SU-DHL-6 (cell line): ENCODE results near the gene MRPS27.

Source experiments
- H2AFZ ChIP-seq: fragments of 200-600 bp; sonication (generic); 2 replicates; pipeline ENCODE4 v1.6.1; 2014; ENCODE audit warnings: low read depth, mild to moderate bottlenecking, moderate library complexity, mixed read lengths, antibody characterized with exemption, low read length; ENCODE audit not compliant: severe bottlenecking
- H3F3A ChIP-seq: fragments of 200-600 bp; shearing (Covaris generic); 2 replicates; pipeline ENCODE4 v1.6.0; 2016; ENCODE audit warnings: antibody characterized with exemption, mild to moderate bottlenecking; ENCODE audit not compliant: insufficient read depth
- H3K27ac ChIP-seq: fragments of 200-600 bp; sonication (generic); 2 replicates; pipeline ENCODE4 v1.5.1; 2016; ENCODE audit warnings: low read depth, mild to moderate bottlenecking, low read length, moderate library complexity, mixed read lengths
- H3K27me3 ChIP-seq: fragments of 200-600 bp; sonication (generic), shearing (Covaris generic); 2 replicates; pipeline ENCODE4 v1.6.0; 2014; ENCODE audit warnings: mild to moderate bottlenecking, low read length
- H3K36me3 ChIP-seq: fragments of 200-600 bp; sonication (generic); 2 replicates; pipeline ENCODE4 v1.6.1; 2014; ENCODE audit warnings: mild to moderate bottlenecking, low read length, mixed read lengths
- H3K4me2 ChIP-seq: fragments of 300-600, 200-600 bp; shearing (Covaris generic), sonication (generic); 2 replicates; pipeline ENCODE4 v1.6.0; 2014; ENCODE audit warnings: low read length, low read depth, mild to moderate bottlenecking; ENCODE audit not compliant: poor library complexity, severe bottlenecking
- H3K4me3 ChIP-seq: fragments of 200-600 bp; sonication (generic); 2 replicates; pipeline ENCODE4 v1.5.1; 2014; ENCODE audit warnings: antibody characterized with exemption, low read length, mild to moderate bottlenecking, mixed read lengths; ENCODE audit not compliant: insufficient read depth, poor library complexity, severe bottlenecking
- H3K79me2 ChIP-seq: fragments of 200-600 bp; sonication (generic); 2 replicates; pipeline ENCODE4 v1.6.1; 2014; ENCODE audit warnings: mild to moderate bottlenecking, low read length, moderate library complexity; ENCODE audit not compliant: insufficient read depth
- H3K9ac ChIP-seq: fragments of 200-600 bp; sonication (generic); 2 replicates; pipeline ENCODE4 v1.7.0; 2014; ENCODE audit warnings: mild to moderate bottlenecking, low read length
- H3K9me2 ChIP-seq: fragments of 200-600 bp; sonication (generic); replicated peaks from 2 replicates; pipeline ENCODE4 v1.6.1; 2014; ENCODE audit warnings: low read length; ENCODE audit not compliant: insufficient read depth
- H3K9me3 ChIP-seq: fragments of 200-600 bp; sonication (generic); 2 replicates; pipeline ENCODE4 v1.6.1; 2014; ENCODE audit warnings: low read length, mixed read lengths; ENCODE audit not compliant: insufficient read depth
- H4K20me1 ChIP-seq: fragments of 200-600 bp; sonication (generic); 2 replicates; pipeline ENCODE4 v1.6.1; 2014; ENCODE audit warnings: low read depth, mild to moderate bottlenecking, antibody characterized with exemption, low read length, moderate library complexity, mixed read lengths
- EZH2phosphoT487 ChIP-seq: fragments of 200-600 bp; sonication (generic), shearing (Covaris generic); conservative IDR thresholded peaks from 2 replicates; pipeline ENCODE4 v1.6.1; 2018; ENCODE audit warnings: mild to moderate bottlenecking, antibody characterized with exemption, low read length, moderate library complexity, mixed read lengths
- TF ChIP-seq, protein P1 (sequence below): fragments of 200-600 bp; sonication (generic); IDR thresholded peaks from one replicate; pipeline ENCODE4 v1.5.1; 2017; ENCODE audit warnings: antibody characterized with exemption, mild to moderate bottlenecking, low read length, moderate library complexity; ENCODE audit not compliant: insufficient read depth, poor library complexity, severe bottlenecking

The MRPS27 gene

DNA sequence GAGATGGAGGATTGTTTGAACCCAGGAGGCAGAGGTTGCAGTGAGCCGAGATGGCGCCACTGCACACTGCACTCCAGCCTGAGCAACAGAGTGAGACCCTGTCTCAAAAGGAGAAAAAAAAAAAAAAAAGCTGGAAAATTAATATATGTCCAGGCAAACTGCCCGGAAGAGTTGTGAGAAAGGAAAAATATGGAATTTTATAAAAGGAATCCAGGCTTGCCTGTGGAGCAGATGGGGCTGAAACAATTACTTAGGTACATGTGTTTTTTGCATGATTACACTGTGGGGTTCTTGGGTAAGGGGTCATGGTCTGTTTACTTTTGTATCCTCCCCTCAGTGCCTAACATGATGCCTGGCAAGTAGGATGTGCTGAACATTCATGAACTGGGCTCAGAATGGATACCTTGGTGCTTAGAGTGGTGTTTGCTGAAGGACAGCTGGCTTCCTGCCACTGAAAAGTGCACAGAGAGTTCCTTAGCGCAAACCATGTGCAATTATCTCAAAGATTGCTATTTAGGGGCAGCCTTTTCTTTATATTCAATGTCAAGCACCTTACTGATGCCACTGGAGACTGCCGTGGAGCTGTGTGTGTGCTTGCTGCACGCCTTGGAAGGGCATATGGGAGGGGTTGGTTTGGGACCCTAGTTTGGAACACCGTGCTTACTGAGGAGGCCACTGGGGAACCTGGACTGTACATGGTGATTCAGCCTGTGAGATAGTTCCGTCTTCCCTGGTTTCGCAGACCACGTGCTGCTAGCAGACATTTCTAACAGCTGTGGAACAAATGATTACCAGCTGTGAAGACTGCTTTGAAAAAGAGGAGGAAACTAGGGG, 134.3 kb downstream of the MRPS27 start:
- Histone ChIP-seq H3K27ac (no peak overlapping the region), H3K27me3 (no peaks in the 10 kb centered on the region), H4K20me1 (no peaks in the 10 kb centered on the region), H3K9me3 (no peaks in the 10 kb centered on the region), H2AFZ (no peak overlapping the region), H3K36me3 (no peaks in the 10 kb centered on the region), H3F3A (no peaks in the 10 kb centered on the region), H3K4me2 (no peak overlapping the region), H3K79me2 (no peaks in the 10 kb centered on the region), H3K9me2 (no peaks in the 10 kb centered on the region), H3K9ac (no peak overlapping the region), H3K4me3 (no peak overlapping the region)
- no peak for TF ChIP-seq EZH2phosphoT487
- TF ChIP-seq, protein P1, sequence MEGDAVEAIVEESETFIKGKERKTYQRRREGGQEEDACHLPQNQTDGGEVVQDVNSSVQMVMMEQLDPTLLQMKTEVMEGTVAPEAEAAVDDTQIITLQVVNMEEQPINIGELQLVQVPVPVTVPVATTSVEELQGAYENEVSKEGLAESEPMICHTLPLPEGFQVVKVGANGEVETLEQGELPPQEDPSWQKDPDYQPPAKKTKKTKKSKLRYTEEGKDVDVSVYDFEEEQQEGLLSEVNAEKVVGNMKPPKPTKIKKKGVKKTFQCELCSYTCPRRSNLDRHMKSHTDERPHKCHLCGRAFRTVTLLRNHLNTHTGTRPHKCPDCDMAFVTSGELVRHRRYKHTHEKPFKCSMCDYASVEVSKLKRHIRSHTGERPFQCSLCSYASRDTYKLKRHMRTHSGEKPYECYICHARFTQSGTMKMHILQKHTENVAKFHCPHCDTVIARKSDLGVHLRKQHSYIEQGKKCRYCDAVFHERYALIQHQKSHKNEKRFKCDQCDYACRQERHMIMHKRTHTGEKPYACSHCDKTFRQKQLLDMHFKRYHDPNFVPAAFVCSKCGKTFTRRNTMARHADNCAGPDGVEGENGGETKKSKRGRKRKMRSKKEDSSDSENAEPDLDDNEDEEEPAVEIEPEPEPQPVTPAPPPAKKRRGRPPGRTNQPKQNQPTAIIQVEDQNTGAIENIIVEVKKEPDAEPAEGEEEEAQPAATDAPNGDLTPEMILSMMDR: no peak

DNA sequence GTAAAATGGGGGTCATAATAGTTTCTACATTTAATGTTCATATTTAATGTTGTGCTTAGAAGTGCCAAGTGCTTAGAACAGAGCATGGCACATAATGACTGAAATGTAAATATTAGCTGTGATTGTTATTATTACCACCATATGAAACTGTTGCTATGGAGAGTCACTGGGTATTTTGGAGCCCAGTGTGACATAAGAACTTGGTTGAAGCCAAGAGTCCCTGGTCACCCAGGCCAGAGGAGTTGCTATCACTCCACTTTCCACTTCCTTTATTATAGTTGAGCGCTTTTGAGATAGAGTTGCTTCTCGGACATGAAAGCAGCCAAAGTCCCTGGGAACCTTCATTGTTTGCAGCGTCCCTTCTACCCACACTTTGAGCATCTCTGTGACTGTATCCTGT, 135.6 kb downstream of the MRPS27 start:
- H4K20me1 ChIP-seq: no peaks in the 10 kb centered on the region
- H3K27me3 ChIP-seq: no peaks in the 10 kb centered on the region
- no peak overlapping the region for H3K27ac ChIP-seq
- no peaks in the 10 kb centered on the region for H3K36me3 ChIP-seq
- H3K4me2 ChIP-seq: no peak overlapping the region
- H3K79me2 ChIP-seq: no peaks in the 10 kb centered on the region
- H2AFZ ChIP-seq: no peak overlapping the region
- no peak for TF ChIP-seq EZH2phosphoT487
- TF ChIP-seq, protein P1: no peak
- H3K9ac ChIP-seq: no peak overlapping the region
- no peaks in the 10 kb centered on the region for H3F3A ChIP-seq
- H3K9me2 ChIP-seq: no peaks in the 10 kb centered on the region
- no peak overlapping the region for H3K4me3 ChIP-seq
- no peaks in the 10 kb centered on the region for H3K9me3 ChIP-seq

DNA sequence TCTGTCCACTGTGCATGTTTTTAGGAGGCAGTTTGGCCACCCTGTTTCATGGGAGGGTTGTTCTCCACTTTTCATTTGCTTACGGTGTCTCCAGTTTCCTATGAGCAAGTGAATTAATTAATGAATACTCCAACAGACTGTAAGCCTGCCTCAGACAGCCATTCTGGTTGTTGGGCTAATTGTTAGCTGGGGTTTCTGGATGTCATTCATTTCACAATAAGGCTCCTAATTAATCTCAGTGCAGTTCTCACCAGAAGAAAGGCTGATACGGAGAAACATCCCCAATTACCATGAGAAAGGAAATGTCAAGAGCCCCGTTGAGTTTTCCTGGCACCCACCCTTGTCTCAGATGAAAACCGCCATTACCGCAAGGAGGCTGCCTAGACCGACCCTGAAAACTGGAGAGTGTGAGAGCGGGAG, 136.9 kb downstream of the MRPS27 start:
- no peak overlapping the region for H2AFZ ChIP-seq
- H3K27me3 ChIP-seq: no peaks in the 10 kb centered on the region
- H4K20me1 ChIP-seq: no peaks in the 10 kb centered on the region
- no peak overlapping the region for H3K9ac ChIP-seq
- no peak overlapping the region for H3K27ac ChIP-seq
- TF ChIP-seq, protein P1: no peak
- TF ChIP-seq EZH2phosphoT487: no peak
- no peak overlapping the region for H3K4me3 ChIP-seq
- no peaks in the 10 kb centered on the region for H3F3A ChIP-seq
- no peaks in the 10 kb centered on the region for H3K9me3 ChIP-seq
- H3K36me3 ChIP-seq: no peaks in the 10 kb centered on the region
- no peak overlapping the region for H3K4me2 ChIP-seq
- no peaks in the 10 kb centered on the region for H3K9me2 ChIP-seq
- no peaks in the 10 kb centered on the region for H3K79me2 ChIP-seq
